Progenitor cell of endocrine pancreas (in vitro differentiated cells): ENCODE results near the gene TMEM80. TPM values are rescaled to one million over a fixed set of nuclear protein-coding genes. Genes with fewer than 3 reads are reported as not detected.

ENCODE experiments used
- DNase-seq: peaks from one replicate; pipeline ENCODE4 v3.0.0; 2021; ENCODE audit warnings: low spot score; ENCODE audit not compliant: unreplicated experiment
- H3K27ac Mint-ChIP-seq: 2 replicates; pipeline ENCODE4 v1.8.0; 2021; ENCODE audit warnings: mild to moderate bottlenecking, moderate library complexity, mixed read lengths
- H3K27me3 Mint-ChIP-seq: 2 replicates; pipeline ENCODE4 v1.8.0; 2021; ENCODE audit warnings: mixed read lengths
- H3K36me3 Mint-ChIP-seq: 2 replicates; pipeline ENCODE4 v1.8.0; 2022; ENCODE audit warnings: mixed read lengths; ENCODE audit not compliant: insufficient read depth
- H3K4me1 Mint-ChIP-seq: 2 replicates; pipeline ENCODE4 v1.8.0; 2021; ENCODE audit warnings: low read depth, mixed read lengths
- H3K4me3 Mint-ChIP-seq: 2 replicates; pipeline ENCODE4 v1.8.0; 2021; ENCODE audit warnings: low read depth, mild to moderate bottlenecking, moderate library complexity, mixed read lengths
- H3K9me3 Mint-ChIP-seq: 2 replicates; pipeline ENCODE4 v1.8.0; 2021; ENCODE audit warnings: low read depth, mixed read lengths
- CTCF ChIP-seq: fragments of 200-600 bp; sonication (generic); IDR thresholded peaks from one replicate; pipeline ENCODE4 v1.5.0; 2021; ENCODE audit warnings: antibody characterized with exemption, mild to moderate bottlenecking; ENCODE audit not compliant: unreplicated experiment
- total RNA-seq: library from RNA; stranded (reverse); gene quantifications from 2 replicates; pipeline ENCODE4 v1.2.1, GENCODE V29; 2021

The TMEM80 gene
- total RNA-seq, 1 donor from 2014 or later = 32.6 TPM

- no peak overlapping the region for H3K27ac Mint-ChIP-seq
- no peak for DNase-seq
- TF ChIP-seq CTCF = no peak
- no peak overlapping the region for H3K4me3 Mint-ChIP-seq
- H3K9me3 Mint-ChIP-seq = no peaks in the 10 kb centered on the region
- peaks cover 6% of the 10 kb centered on the region for H3K4me1 Mint-ChIP-seq
- no peaks in the 10 kb centered on the region for H3K27me3 Mint-ChIP-seq
- H3K36me3 Mint-ChIP-seq = peaks cover 10% of the 10 kb centered on the region
Measured at GRCh38 chr11:655036-655726, 40.4 kb upstream of the TMEM80 start.

GRCh38 chr11:656426-656825, 39.2 kb upstream of the TMEM80 start:
- Mint-ChIP-seq H3K27me3 (no peaks in the 10 kb centered on the region), H3K9me3 (no peaks in the 10 kb centered on the region), H3K4me1 (peaks cover 6% of the 10 kb centered on the region), H3K36me3 (peaks cover 8% of the 10 kb centered on the region), H3K27ac (no peak overlapping the region), H3K4me3 (no peak overlapping the region)
- no peak for TF ChIP-seq CTCF
- DNase-seq = no peak

- H3K4me1 Mint-ChIP-seq = peaks cover 6% of the 10 kb centered on the region
- no peak for DNase-seq
- H3K9me3 Mint-ChIP-seq = no peaks in the 10 kb centered on the region
- TF ChIP-seq CTCF = no peak
- no peak overlapping the region for H3K27ac Mint-ChIP-seq
- peaks cover 7% of the 10 kb centered on the region for H3K36me3 Mint-ChIP-seq
- H3K27me3 Mint-ChIP-seq = no peaks in the 10 kb centered on the region
- H3K4me3 Mint-ChIP-seq = no peak overlapping the region
Measured at GRCh38 chr11:656866-657265, 38.8 kb upstream of the TMEM80 start.

GRCh38 chr11:657691-658126, 37.9 kb upstream of the TMEM80 start:
- no peak for TF ChIP-seq CTCF
- Mint-ChIP-seq H3K9me3 (no peaks in the 10 kb centered on the region), H3K4me1 (peaks cover 6% of the 10 kb centered on the region), H3K27ac (no peak overlapping the region), H3K27me3 (no peaks in the 10 kb centered on the region), H3K36me3 (peaks cover 5% of the 10 kb centered on the region), H3K4me3 (no peak overlapping the region)
- no peak for DNase-seq

- H3K27ac Mint-ChIP-seq = no peak overlapping the region
- peaks cover 6% of the 10 kb centered on the region for H3K4me1 Mint-ChIP-seq
- DNase-seq = no peak
- H3K4me3 Mint-ChIP-seq = no peak overlapping the region
- no peaks in the 10 kb centered on the region for H3K27me3 Mint-ChIP-seq
- TF ChIP-seq CTCF = no peak
- H3K36me3 Mint-ChIP-seq = peaks cover 3% of the 10 kb centered on the region
- no peaks in the 10 kb centered on the region for H3K9me3 Mint-ChIP-seq
Measured at GRCh38 chr11:659532-660085, 36.0 kb upstream of the TMEM80 start.
